Measurements from ENCODE around the gene ZCCHC14. TPM values are rescaled to one million over a fixed set of nuclear protein-coding genes. Genes with fewer than 3 reads are reported as not detected.

ZCCHC14 gene
- total RNA-seq, 1 experiment from 2014 or later: 45.4 TPM

GRCh38 chr16:87375426-87376135 is 117.2 kb downstream of the ZCCHC14 start:
- no peaks in the 10 kb centered on the region for H3K27me3 Mint-ChIP-seq (ENCODE audit: unreplicated experiment)
- no peaks in the 10 kb centered on the region for H3K9me3 Mint-ChIP-seq (ENCODE audit: low read depth, unreplicated experiment)
- intact Hi-C loops (cut with micrococcal nuclease; ENCODE audit: unreplicated experiment): no loop called here
- H3K27ac Mint-ChIP-seq (ENCODE audit: unreplicated experiment): no peak overlapping the region
- CTCF ChIA-PET: no interaction called here
- TF ChIP-seq CTCF (IDR thresholded peaks at IDR 0.05; ENCODE audit: unreplicated experiment): no peak
- H3K4me1 Mint-ChIP-seq (ENCODE audit: low read depth, unreplicated experiment): peaks cover 19% of the 10 kb centered on the region
- no TSS peak for BruUV-seq (replicated peaks)
- peaks cover 14% of the 10 kb centered on the region for H3K36me3 Mint-ChIP-seq (ENCODE audit: insufficient read depth, unreplicated experiment)
- DNase-seq: no peak
- no peak overlapping the region for H3K4me3 Mint-ChIP-seq (ENCODE audit: low read depth, unreplicated experiment)

GRCh38 chr16:87374313-87374712 is 118.5 kb downstream of the ZCCHC14 start:
- CTCF ChIA-PET: interaction anchor here (0.6 kb wide), 1 partner anchor 593 kb away, joined by 8 read pairs; no protein-coding TSS in a partner anchor
- peaks cover 14% of the 10 kb centered on the region for H3K36me3 Mint-ChIP-seq (ENCODE audit: insufficient read depth, unreplicated experiment)
- no TSS peak for BruUV-seq (replicated peaks)
- no peaks in the 10 kb centered on the region for H3K27me3 Mint-ChIP-seq (ENCODE audit: unreplicated experiment)
- intact Hi-C loops (cut with micrococcal nuclease; ENCODE audit: unreplicated experiment): no loop called here
- H3K27ac Mint-ChIP-seq (ENCODE audit: unreplicated experiment): no peak overlapping the region
- no peak for TF ChIP-seq CTCF (IDR thresholded peaks at IDR 0.05; ENCODE audit: unreplicated experiment)
- H3K9me3 Mint-ChIP-seq (ENCODE audit: low read depth, unreplicated experiment): no peaks in the 10 kb centered on the region
- no peak overlapping the region for H3K4me3 Mint-ChIP-seq (ENCODE audit: low read depth, unreplicated experiment)
- DNase-seq: no peak
- H3K4me1 Mint-ChIP-seq (ENCODE audit: low read depth, unreplicated experiment): peaks cover 19% of the 10 kb centered on the region

GRCh38 chr16:87372305-87372704 is 120.5 kb downstream of the ZCCHC14 start:
- no peak for TF ChIP-seq CTCF (IDR thresholded peaks at IDR 0.05; ENCODE audit: unreplicated experiment)
- Mint-ChIP-seq H3K27ac (ENCODE audit: unreplicated experiment) (no peak overlapping the region), H3K9me3 (ENCODE audit: low read depth, unreplicated experiment) (no peaks in the 10 kb centered on the region), H3K36me3 (ENCODE audit: insufficient read depth, unreplicated experiment) (peaks cover 8% of the 10 kb centered on the region), H3K4me3 (ENCODE audit: low read depth, unreplicated experiment) (no peak overlapping the region), H3K4me1 (ENCODE audit: low read depth, unreplicated experiment) (peaks cover 23% of the 10 kb centered on the region), H3K27me3 (ENCODE audit: unreplicated experiment) (no peaks in the 10 kb centered on the region)
- intact Hi-C loops (cut with micrococcal nuclease; ENCODE audit: unreplicated experiment): no loop called here
- BruUV-seq (replicated peaks): no TSS peak
- CTCF ChIA-PET: no interaction called here
- DNase-seq: no peak

- no peak for DNase-seq
- H3K36me3 Mint-ChIP-seq (ENCODE audit: insufficient read depth, unreplicated experiment): peaks cover under 1% of the 10 kb centered on the region
- no peak overlapping the region for H3K4me3 Mint-ChIP-seq (ENCODE audit: low read depth, unreplicated experiment)
- no TSS peak for BruUV-seq (replicated peaks)
- no peaks in the 10 kb centered on the region for H3K27me3 Mint-ChIP-seq (ENCODE audit: unreplicated experiment)
- intact Hi-C loops (cut with micrococcal nuclease; ENCODE audit: unreplicated experiment): no loop called here
- no peak for TF ChIP-seq CTCF (IDR thresholded peaks at IDR 0.05; ENCODE audit: unreplicated experiment)
- CTCF ChIA-PET: no interaction called here
- H3K4me1 Mint-ChIP-seq (ENCODE audit: low read depth, unreplicated experiment): peaks cover 16% of the 10 kb centered on the region
- no peak overlapping the region for H3K27ac Mint-ChIP-seq (ENCODE audit: unreplicated experiment)
- H3K9me3 Mint-ChIP-seq (ENCODE audit: low read depth, unreplicated experiment): no peaks in the 10 kb centered on the region
Measured at GRCh38 chr16:87371261-87371866, 121.5 kb downstream of the ZCCHC14 start.

All from Calu3 (cell line).